H1 (cell line): ENCODE measurements around the gene ZHX3. TPM values are rescaled to one million over a fixed set of nuclear protein-coding genes. Genes with fewer than 3 reads are reported as not detected.

Source experiments
- CTCF ChIA-PET: fragments of 300-600 bp; sonication (Branson Sonifier 250); formaldehyde crosslinking; loops from one replicate; lab custom pipeline; 2021; ENCODE audit not compliant: partially characterized antibody; lab: Charles Lee
- POLR2A ChIA-PET: fragments of 300-600 bp; sonication (Branson Sonifier 250); formaldehyde crosslinking; loops from one replicate; lab custom pipeline; 2021; ENCODE audit warnings: inconsistent platforms; ENCODE audit not compliant: partially characterized antibody; lab: Charles Lee
- DNase-seq, 2 experiments: peaks; one replicate each; pipeline versions ENCODE4 v3.0.0 to v3.0.0-alpha.2; 2010 to 2022; ENCODE audit warnings: low spot score in 2 of 2, low read depth in 1 of 2, mixed read lengths in 1 of 2
- FAIRE-seq: peaks from 2 replicates; lab custom pipeline; 2011; peaks lifted over from hg19 to GRCh38; lab: Jason Lieb, UNC
- H2AFZ ChIP-seq: 2 replicates; pipeline ENCODE4 v1.8.1; 2012; ENCODE audit warnings: low read length, inconsistent platforms
- H2AK5ac ChIP-seq: 2 replicates; pipeline ENCODE4 v1.6.1; 2013; ENCODE audit warnings: low read depth, low read length
- H2BK120ac ChIP-seq: replicated peaks from 2 replicates; pipeline ENCODE3; 2013; ENCODE audit warnings: low read depth, low read length, inconsistent platforms
- H2BK12ac ChIP-seq: 2 replicates; pipeline ENCODE4 v1.6.1; 2013; ENCODE audit warnings: low read depth, low read length
- H2BK15ac ChIP-seq: 2 replicates; pipeline ENCODE4 v1.6.1; 2013; ENCODE audit warnings: low read length
- H2BK20ac ChIP-seq: 2 replicates; pipeline ENCODE4 v1.6.1; 2013; ENCODE audit warnings: low read length
- H2BK5ac ChIP-seq: 2 replicates; pipeline ENCODE4 v1.6.1; 2013; ENCODE audit warnings: low read depth, low read length
- H3K14ac ChIP-seq: 2 replicates; pipeline ENCODE4 v1.6.1; 2013; ENCODE audit warnings: inconsistent platforms; ENCODE audit not compliant: insufficient read length
- H3K18ac ChIP-seq: 2 replicates; pipeline ENCODE4 v1.6.1; 2013; ENCODE audit warnings: low read length; ENCODE audit errors: extremely low read depth
- H3K23ac ChIP-seq: 2 replicates; pipeline ENCODE4 v1.6.1; 2013; ENCODE audit warnings: inconsistent platforms; ENCODE audit not compliant: insufficient read length
- H3K23me2 ChIP-seq: 2 replicates; pipeline ENCODE4 v1.6.1; 2013; ENCODE audit warnings: low read depth, low read length
- H3K27ac ChIP-seq: 2 replicates; pipeline ENCODE4 v1.6.1; 2011; ENCODE audit warnings: low read depth, low read length, inconsistent platforms
- H3K27me3 ChIP-seq, 4 experiments: replicated peaks in 1 of 4; 1 replicate in 1 of 4; 2 replicates in 3 of 4; pipeline versions ENCODE4 v1.6.1 to v1.8.1; 2011 to 2013; ENCODE audit warnings: low read length in 3 of 4, mild to moderate bottlenecking in 3 of 4, inconsistent platforms in 2 of 4, mixed read lengths in 2 of 4, moderate library complexity in 1 of 4; ENCODE audit not compliant: control insufficient read depth in 3 of 4, insufficient read depth in 3 of 4; ENCODE audit errors: extremely low read depth in 1 of 4
- H3K36me3 ChIP-seq, 4 experiments: 2 replicates each; pipeline versions ENCODE4 v1.6.1 to v1.8.1; 2011 to 2013; ENCODE audit warnings: mild to moderate bottlenecking in 4 of 4, low read length in 3 of 4, moderate library complexity in 2 of 4, control low read depth in 1 of 4, inconsistent platforms in 1 of 4; ENCODE audit not compliant: insufficient read depth in 4 of 4, control insufficient read depth in 2 of 4
- H3K4ac ChIP-seq: replicated peaks from 2 replicates; pipeline ENCODE3; 2013; ENCODE audit warnings: low read length, low read depth, mixed read lengths, inconsistent platforms; ENCODE audit not compliant: insufficient read length
- H3K4me1 ChIP-seq, 4 experiments: replicated peaks in 1 of 4; 1 replicate in 1 of 4; 2 replicates in 3 of 4; pipeline versions ENCODE4 v1.6.1 to v1.8.1; 2011 to 2013; ENCODE audit warnings: low read length in 3 of 4, inconsistent platforms in 2 of 4, mixed read lengths in 1 of 4; ENCODE audit not compliant: insufficient read depth in 4 of 4, control insufficient read depth in 3 of 4
- H3K4me2 ChIP-seq, 2 experiments: 2 replicates each; pipeline versions ENCODE4 v1.6.1 to v1.8.1; 2011 to 2013; ENCODE audit warnings: low read depth in 2 of 2, low read length in 2 of 2, control low read depth in 1 of 2, inconsistent platforms in 1 of 2, mild to moderate bottlenecking in 1 of 2; ENCODE audit not compliant: insufficient read depth in 1 of 2
- H3K4me3 ChIP-seq, 4 experiments: fragments of 200-600, 300-600 bp in 1 of 4; sonication (generic), shearing (Covaris generic), sonication (Bioruptor Twin) in 1 of 4; 2 replicates each; pipeline versions ENCODE4 v1.5.1 to v1.8.1; 2011 to 2016; ENCODE audit warnings: low read length in 4 of 4, low read depth in 3 of 4, control low read depth in 2 of 4, inconsistent platforms in 2 of 4, mild to moderate bottlenecking in 2 of 4, mixed read lengths in 1 of 4, moderate library complexity in 1 of 4; ENCODE audit not compliant: insufficient read depth in 2 of 4; ENCODE audit errors: extremely low read depth in 1 of 4
- H3K56ac ChIP-seq: replicated peaks from 2 replicates; pipeline ENCODE3; 2013; ENCODE audit warnings: low read depth, mild to moderate bottlenecking, mixed read lengths, low read length, inconsistent platforms; ENCODE audit not compliant: insufficient read length
- H3K79me1 ChIP-seq: 2 replicates; pipeline ENCODE4 v1.6.1; 2013; ENCODE audit warnings: low read depth, low read length, control low read depth
- H3K79me2 ChIP-seq, 2 experiments: 2 replicates each; pipeline versions ENCODE4 v1.6.1 to v1.8.1; 2012 to 2013; ENCODE audit warnings: low read length in 2 of 2, mild to moderate bottlenecking in 2 of 2, inconsistent platforms in 1 of 2; ENCODE audit not compliant: insufficient read depth in 2 of 2, control insufficient read depth in 1 of 2
- H3K9ac ChIP-seq, 4 experiments: replicated peaks in 1 of 4; 1 replicate in 1 of 4; 2 replicates in 3 of 4; pipeline versions ENCODE4 v1.6.1 to v1.8.1; 2011 to 2013; ENCODE audit warnings: low read depth in 3 of 4, low read length in 3 of 4, control low read depth in 2 of 4, mild to moderate bottlenecking in 2 of 4, moderate library complexity in 2 of 4, inconsistent platforms in 1 of 4; ENCODE audit errors: extremely low read depth in 1 of 4
- H3K9me3 ChIP-seq, 2 experiments: 2 replicates each; pipeline versions ENCODE4 v1.6.1 to v1.8.1; 2012 to 2013; ENCODE audit warnings: mild to moderate bottlenecking in 2 of 2, moderate library complexity in 2 of 2, control low read depth in 1 of 2, inconsistent platforms in 1 of 2, low read depth in 1 of 2, low read length in 1 of 2, mixed read lengths in 1 of 2; ENCODE audit not compliant: insufficient read depth in 2 of 2
- H4K20me1 ChIP-seq, 2 experiments: replicated peaks in 1 of 2; 2 replicates each; pipeline versions ENCODE3 to v1.8.1; 2011 to 2013; ENCODE audit warnings: inconsistent platforms in 2 of 2, low read length in 2 of 2, mild to moderate bottlenecking in 1 of 2; ENCODE audit not compliant: insufficient read depth in 2 of 2, control insufficient read depth in 1 of 2
- H4K5ac ChIP-seq: 2 replicates; pipeline ENCODE4 v1.6.1; 2013; ENCODE audit warnings: low read length, low read depth, mixed read lengths, inconsistent platforms; ENCODE audit not compliant: insufficient read length
- H4K8ac ChIP-seq: 2 replicates; pipeline ENCODE4 v1.8.0; 2013; ENCODE audit warnings: mild to moderate bottlenecking, moderate library complexity, low read length, inconsistent platforms; ENCODE audit not compliant: insufficient read depth; ENCODE audit errors: extremely low read depth
- H4K91ac ChIP-seq: replicated peaks from 2 replicates; pipeline ENCODE3; 2013; ENCODE audit warnings: low read length, mixed read lengths, inconsistent platforms; ENCODE audit not compliant: insufficient read length
- ASH2L ChIP-seq: fragments of 200-600, 300-600 bp; sonication (generic); IDR thresholded peaks from one replicate; pipeline ENCODE4 v1.7.1; 2017; ENCODE audit warnings: low read length
- ATF3 ChIP-seq: IDR thresholded peaks from 2 replicates; pipeline ENCODE4 v1.6.1; 2011; ENCODE audit warnings: low read depth, mild to moderate bottlenecking, low read length; ENCODE audit not compliant: insufficient read depth
- CBX5 ChIP-seq: fragments of 300-800, 300-1000 bp; sonication (generic); IDR thresholded peaks from 2 replicates; pipeline ENCODE4 v1.7.1; 2016; ENCODE audit warnings: antibody characterized with exemption, low read length, low read depth
- EZH2 ChIP-seq: fragments of 200-600 bp; sonication (generic); IDR thresholded peaks from 2 replicates; pipeline ENCODE4 v1.7.1; 2012; ENCODE audit warnings: low read depth, mild to moderate bottlenecking, moderate library complexity, low read length, inconsistent platforms; ENCODE audit not compliant: severe bottlenecking
- FOSL1 ChIP-seq: IDR thresholded peaks from 2 replicates; pipeline ENCODE4 v1.6.1; 2011; ENCODE audit warnings: mild to moderate bottlenecking, low read depth, low read length, moderate library complexity; ENCODE audit not compliant: insufficient read depth
- GTF2F1 ChIP-seq: IDR thresholded peaks from 2 replicates; pipeline ENCODE4 v1.6.1; 2012; ENCODE audit warnings: low read depth, low read length, improper control_type of control experiment, borderline replicate concordance
- SAP30 ChIP-seq: fragments of 300-600 bp; sonication (generic); IDR thresholded peaks from 2 replicates; pipeline ENCODE4 v1.7.1; 2012; ENCODE audit warnings: low read length, moderate library complexity, mild to moderate bottlenecking, inconsistent platforms; ENCODE audit not compliant: insufficient read depth, insufficient replicate concordance
- SIN3A ChIP-seq, 2 experiments: IDR thresholded peaks in 1 of 2; conservative IDR thresholded peaks in 1 of 2; 2 replicates each; pipeline ENCODE4 v1.6.1; 2011 to 2012; ENCODE audit warnings: low read length in 2 of 2, improper control_type of control experiment in 1 of 2, low read depth in 1 of 2, mild to moderate bottlenecking in 1 of 2
- SP4 ChIP-seq: IDR thresholded peaks from 2 replicates; pipeline ENCODE4 v1.6.1; 2012; ENCODE audit warnings: low read length, inconsistent platforms
- USF2 ChIP-seq: IDR thresholded peaks from 2 replicates; pipeline ENCODE4 v1.6.1; 2011; ENCODE audit warnings: low read length, improper control_type of control experiment
- ZNF274 ChIP-seq: IDR thresholded peaks from 2 replicates; pipeline ENCODE4 v1.7.0; 2012; ENCODE audit warnings: low read length, borderline replicate concordance; ENCODE audit errors: extremely low read depth
- WGBS, 2 experiments: shearing (Covaris generic) in 1 of 2; methylation state at CpG; one replicate each; pipeline versions ENCODE4 v1.1.6 to v1.1.7; 2013 to 2015; ENCODE audit warnings: low lambda C conversion rate in 2 of 2, mixed read lengths in 2 of 2, inconsistent platforms in 1 of 2, low coverage in 1 of 2, missing lambda C conversion rate in 1 of 2; ENCODE audit not compliant: insufficient replicate concordance in 2 of 2, insufficient coverage in 1 of 2, insufficient read length in 1 of 2; ENCODE audit errors: extremely low coverage in 1 of 2, missing lambda C conversion rate in 1 of 2; 5-methylcytosine and 5-hydroxymethylcytosine counted together
- polyA plus RNA-seq, 7 experiments: library from polyadenylated mRNA; depleted of rRNA in 3 of 7; stranded (reverse) in 5 of 7; unstranded in 2 of 7; fragments of >200 nt in 5 of 7; fragments of 200-250 nt in 2 of 7; gene quantifications; 1 replicate in 5 of 7; 2 replicates in 1 of 7; 4 replicates in 1 of 7; pipeline versions ENCODE4 v1.2.1 to v1.2.3, GENCODE V29; 2011 to 2013; ENCODE audit warnings: missing spikeins in 2 of 7, mixed read lengths in 2 of 7
- total RNA-seq: library from RNA; stranded (reverse); fragmentation: NEBNext Ultra II Directional; extraction: Animal tissue kit (Norgen Biotek cat#: 25700); gene quantifications from 2 replicates; pipeline ENCODE4 v1.2.1, GENCODE V29; 2021

Gene ZHX3
- total and polyA plus RNA-seq, 2 of the 8 experiments (the other 6 are each of a cell fraction or from before 2014, with no cell fraction given): 1.00 to 7.8 TPM

GRCh38 chr20:41178904-41179432 lies 138.6 kb downstream of the ZHX3 start:
- no peak for FAIRE-seq
- no peak overlapping the region for H3K9ac ChIP-seq

More at GRCh38 chr20:41178904-41179432, 138.6 kb downstream of the ZHX3 start:
- Histone ChIP-seq H3K27ac (no peak overlapping the region), H3K4me2 (no peak overlapping the region), H4K91ac (no peak overlapping the region), H3K4ac (no peak overlapping the region), H2AFZ (no peak overlapping the region), H2BK15ac (no peak overlapping the region), H2BK5ac (no peak overlapping the region; the same call in 1 of the 2 replicates), H3K79me2 (no peaks in the 10 kb centered on the region), H3K79me1 (no peaks in the 10 kb centered on the region), H3K23ac (no peak overlapping the region), H3K9me3 (no peaks in the 10 kb centered on the region), H2BK20ac (no peak overlapping the region), H3K23me2 (no peaks in the 10 kb centered on the region), H3K4me3 (no peak overlapping the region), H3K27me3 (no peaks in the 10 kb centered on the region), H3K36me3 (peaks cover 11 to 34% (median 26%) of the 10 kb centered on the region in 4 experiments), H2BK12ac (no peak overlapping the region), H4K8ac (no peak overlapping the region), H2AK5ac (no peak overlapping the region), H2BK120ac (no peak overlapping the region), H3K18ac (no peak overlapping the region), H3K56ac (no peak overlapping the region), H4K5ac (no peak overlapping the region), H3K4me1 (peaks cover 0 to 4% (median 0%) of the 10 kb centered on the region in 4 experiments; a peak in 1 of 7 replicates), H3K14ac (no peak overlapping the region), H4K20me1 (peaks cover 0 to 6% of the 10 kb centered on the region in 2 experiments)
- CTCF ChIA-PET: interaction anchor here (0.6 to 1.3 kb wide), 3 partner anchors 18 to 175 kb away, joined by 3 read pairs; no protein-coding TSS in a partner anchor
- POLR2A ChIA-PET: interaction anchor here (0.7 to 2.8 kb wide), 2 partner anchors 11 to 37 kb away, joined by 4 to 23 read pairs; no protein-coding TSS in a partner anchor
- peak in 1 of 2 experiments; percentile 46 for DNase-seq
- TF ChIP-seq GTF2F1: no peak
- no peak for TF ChIP-seq ASH2L
- TF ChIP-seq FOSL1: no peak
- no peak for TF ChIP-seq USF2
- no peak for TF ChIP-seq ATF3
- no peak for TF ChIP-seq EZH2
- no peak for TF ChIP-seq SP4
- no peak for TF ChIP-seq CBX5
- TF ChIP-seq ZNF274: no peak
- no peak for TF ChIP-seq SIN3A (conservative IDR thresholded peaks at IDR 0.05 in 1 of 2, IDR thresholded peaks at IDR 0.05 in 1 of 2; ENCODE audit: low read depth in 1 of 2, low read length in 2 of 2)
- TF ChIP-seq SAP30: no peak
- WGBS, 2 experiments: 88% methylated on average over 8 of the region's 8 CpGs; no CpG with 5 or more reads in 1 of the 2 experiments
